ENCODE results near the gene MEX3D.
A peak's percentile ranks its signal among the peaks of the same experiment; 100 is the strongest.

Gene MEX3D

GRCh38 chr19:1568320-1569019, at the start of gene MEX3D:
TSS of gene MEX3D (minus strand) at chr19:1568325. CDS start at chr19:1568058, 267 bp downstream.
- DNase-seq (ENCODE audit: low read depth), result no peak

- DNase-seq (ENCODE audit: low read depth), result no peak
Observed at GRCh38 chr19:1616875-1617274, 48.8 kb upstream of the MEX3D start.

- no peak for DNase-seq (ENCODE audit: low read depth)
Observed at GRCh38 chr19:1616396-1616795, 48.3 kb upstream of the MEX3D start.

- no peak for DNase-seq (ENCODE audit: low read depth)
Observed at GRCh38 chr19:1615156-1615765, 47.1 kb upstream of the MEX3D start.

- DNase-seq (ENCODE audit: low read depth), result no peak
Observed at GRCh38 chr19:1613808-1614570, 45.9 kb upstream of the MEX3D start.

GRCh38 chr19:1613146-1613545, 45.0 kb upstream of the MEX3D start:
- DNase-seq (ENCODE audit: low read depth), result no peak

- DNase-seq (ENCODE audit: low read depth), result no peak
Observed at GRCh38 chr19:1612114-1613086, 44.3 kb upstream of the MEX3D start.

GRCh38 chr19:1611353-1611752, 43.2 kb upstream of the MEX3D start:
- no peak for DNase-seq (ENCODE audit: low read depth)

- no peak for DNase-seq (ENCODE audit: low read depth)
Observed at GRCh38 chr19:1610579-1610978, 42.5 kb upstream of the MEX3D start.

GRCh38 chr19:1609680-1610474, 41.8 kb upstream of the MEX3D start:
- no peak for DNase-seq (ENCODE audit: low read depth)

GRCh38 chr19:1609103-1609396, 40.9 kb upstream of the MEX3D start:
- DNase-seq (ENCODE audit: low read depth), result no peak

- no peak for DNase-seq (ENCODE audit: low read depth)
Observed at GRCh38 chr19:1608359-1609102, 40.4 kb upstream of the MEX3D start.

GRCh38 chr19:1606138-1606651, 38.1 kb upstream of the MEX3D start:
- DNase-seq (ENCODE audit: low read depth), result no peak

GRCh38 chr19:1605236-1606137, 37.4 kb upstream of the MEX3D start, which contains the start of gene UQCR11:
TSS of gene UQCR11 (minus strand) at chr19:1605462. CDS start at chr19:1605409, 53 bp downstream.
- peak; percentile 92 for DNase-seq (ENCODE audit: low read depth)

- no peak for DNase-seq (ENCODE audit: low read depth)
Observed at GRCh38 chr19:1602091-1602707, 34.1 kb upstream of the MEX3D start.

- no peak for DNase-seq (ENCODE audit: low read depth)
Observed at GRCh38 chr19:1601613-1602064, 33.5 kb upstream of the MEX3D start.

- no peak for DNase-seq (ENCODE audit: low read depth)
Observed at GRCh38 chr19:1599460-1599846, 31.3 kb upstream of the MEX3D start.

- DNase-seq (ENCODE audit: low read depth), result no peak
Observed at GRCh38 chr19:1598777-1599459, 30.8 kb upstream of the MEX3D start.

Measured in fibroblast of the conjunctiva (primary cell).